ENCODE data around the gene PGGT1B. TPM values are rescaled to one million over a fixed set of nuclear protein-coding genes. Genes with fewer than 3 reads are reported as not detected.

The PGGT1B gene
- total and polyA plus RNA-seq, 4 donors: 3.6 to 43.9 (median 14.5) TPM

GRCh38 chr5:115267617-115268016 is 4.9 kb upstream of the PGGT1B start:
- H3K27me3 ChIP-seq (ENCODE audit: control insufficient read depth in 3 of 3, insufficient read depth in 3 of 3, low read length in 2 of 3): no peaks in the 10 kb centered on the region
- no peak overlapping the region for H3K27ac ChIP-seq (ENCODE audit: low read depth in 1 of 2, low read length in 1 of 2)
- H3K9ac ChIP-seq (ENCODE audit: insufficient read depth in 1 of 2, low read length in 2 of 2): no peak overlapping the region
- H3K36me3 ChIP-seq (ENCODE audit: control insufficient read depth in 4 of 4, insufficient read depth in 4 of 4, low read length in 4 of 4): peaks cover 0 to 8% (median 0%) of the 10 kb centered on the region in 4 donors
- H3K4me1 ChIP-seq (ENCODE audit: control insufficient read depth in 5 of 5, insufficient read depth in 5 of 5, low read length in 5 of 5): peaks cover 0 to 3% (median 0%) of the 10 kb centered on the region in 5 donors
- H3K9me3 ChIP-seq (ENCODE audit: control insufficient read depth in 4 of 4, insufficient read depth in 3 of 4, low read length in 3 of 4): no peaks in the 10 kb centered on the region
- H3K4me3 ChIP-seq: no peak overlapping the region
- no peak for ATAC-seq (ENCODE audit: insufficient read depth, low FRiP score)
- no peak for DNase-seq
- no peak for TF ChIP-seq CTCF (IDR thresholded peaks at IDR 0.05; ENCODE audit: control extremely low read depth, extremely low read depth)

- H3K27me3 ChIP-seq (ENCODE audit: control insufficient read depth in 3 of 3, insufficient read depth in 3 of 3, low read length in 2 of 3): no peaks in the 10 kb centered on the region
- DNase-seq (no peak), ATAC-seq (ENCODE audit: insufficient read depth, low FRiP score) (no peak)
- H3K4me3 ChIP-seq: no peak overlapping the region
- H3K27ac ChIP-seq (ENCODE audit: low read depth in 1 of 2, low read length in 1 of 2): no peak overlapping the region
- H3K9me3 ChIP-seq (ENCODE audit: control insufficient read depth in 4 of 4, insufficient read depth in 3 of 4, low read length in 3 of 4): no peaks in the 10 kb centered on the region
- no peak overlapping the region for H3K9ac ChIP-seq (ENCODE audit: insufficient read depth in 1 of 2, low read length in 2 of 2)
- peaks cover 0 to 4% (median 0%) of the 10 kb centered on the region in 4 donors for H3K36me3 ChIP-seq (ENCODE audit: control insufficient read depth in 4 of 4, insufficient read depth in 4 of 4, low read length in 4 of 4)
- peaks cover 2 to 17% (median 5%) of the 10 kb centered on the region in 5 donors for H3K4me1 ChIP-seq (ENCODE audit: control insufficient read depth in 5 of 5, insufficient read depth in 5 of 5, low read length in 5 of 5)
- 95 to 96% methylated on average over 13 of the region's 13 CpGs for WGBS, 2 donors
- no peak for TF ChIP-seq CTCF (IDR thresholded peaks at IDR 0.05; ENCODE audit: control extremely low read depth, extremely low read depth)
Observed at GRCh38 chr5:115265220-115265619, 2.5 kb upstream of the PGGT1B start.

GRCh38 chr5:115264786-115265185 is 2.1 kb upstream of the PGGT1B start:
- Histone ChIP-seq H3K36me3 (ENCODE audit: control insufficient read depth in 4 of 4, insufficient read depth in 4 of 4, low read length in 4 of 4) (peaks cover 0 to 4% (median 0%) of the 10 kb centered on the region in 4 donors), H3K27me3 (ENCODE audit: control insufficient read depth in 3 of 3, insufficient read depth in 3 of 3, low read length in 2 of 3) (no peaks in the 10 kb centered on the region), H3K4me3 (no peak overlapping the region), H3K9me3 (ENCODE audit: control insufficient read depth in 4 of 4, insufficient read depth in 3 of 4, low read length in 3 of 4) (no peaks in the 10 kb centered on the region), H3K4me1 (ENCODE audit: control insufficient read depth in 5 of 5, insufficient read depth in 5 of 5, low read length in 5 of 5) (peaks cover 2 to 17% (median 5%) of the 10 kb centered on the region in 5 donors), H3K27ac (ENCODE audit: low read depth in 1 of 2, low read length in 1 of 2) (no peak overlapping the region), H3K9ac (ENCODE audit: insufficient read depth in 1 of 2, low read length in 2 of 2) (no peak overlapping the region)
- DNase-seq: no peak
- no peak for TF ChIP-seq CTCF (IDR thresholded peaks at IDR 0.05; ENCODE audit: control extremely low read depth, extremely low read depth)
- WGBS, 2 donors: 95 to 98% methylated on average over 13 of the region's 13 CpGs
- ATAC-seq (ENCODE audit: insufficient read depth, low FRiP score): no peak

- H3K27ac ChIP-seq (ENCODE audit: low read depth in 1 of 2, low read length in 1 of 2): peak overlapping the region; percentile 50 to 91
- ATAC-seq (ENCODE audit: insufficient read depth, low FRiP score): no peak
- DNase-seq: no peak
- peak overlapping the region in 1 of 2 donors; percentile 95 for H3K9ac ChIP-seq (ENCODE audit: insufficient read depth in 1 of 2, low read length in 2 of 2)
- no peaks in the 10 kb centered on the region for H3K27me3 ChIP-seq (ENCODE audit: control insufficient read depth in 3 of 3, insufficient read depth in 3 of 3, low read length in 2 of 3)
- H3K9me3 ChIP-seq (ENCODE audit: control insufficient read depth in 4 of 4, insufficient read depth in 3 of 4, low read length in 3 of 4): no peaks in the 10 kb centered on the region
- H3K4me1 ChIP-seq (ENCODE audit: control insufficient read depth in 5 of 5, insufficient read depth in 5 of 5, low read length in 5 of 5): peaks cover 2 to 17% (median 5%) of the 10 kb centered on the region in 5 donors
- peak overlapping the region; percentile 94 for H3K4me3 ChIP-seq
- no peak for TF ChIP-seq CTCF (IDR thresholded peaks at IDR 0.05; ENCODE audit: control extremely low read depth, extremely low read depth)
- 55 to 64% methylated on average over 7 of the region's 7 CpGs for WGBS, 2 donors
- H3K36me3 ChIP-seq (ENCODE audit: control insufficient read depth in 4 of 4, insufficient read depth in 4 of 4, low read length in 4 of 4): peaks cover 0 to 4% (median 0%) of the 10 kb centered on the region in 4 donors
Observed at GRCh38 chr5:115263078-115263380, 352 bp upstream of the PGGT1B start.

Measured in lung (tissue), 12 donors.